Activated naive CD4-positive, alpha-beta T cell treated with Interleukin-2 at 50 U/mL for 16 hours (primary cell): ENCODE results near the gene ATXN7.
A peak's percentile ranks its signal among the peaks of the same experiment; 100 is the strongest.

Source experiments
- DNase-seq: peaks from one replicate; pipeline ENCODE4 v3.0.0-alpha.2; 2020

Gene ATXN7

DNA sequence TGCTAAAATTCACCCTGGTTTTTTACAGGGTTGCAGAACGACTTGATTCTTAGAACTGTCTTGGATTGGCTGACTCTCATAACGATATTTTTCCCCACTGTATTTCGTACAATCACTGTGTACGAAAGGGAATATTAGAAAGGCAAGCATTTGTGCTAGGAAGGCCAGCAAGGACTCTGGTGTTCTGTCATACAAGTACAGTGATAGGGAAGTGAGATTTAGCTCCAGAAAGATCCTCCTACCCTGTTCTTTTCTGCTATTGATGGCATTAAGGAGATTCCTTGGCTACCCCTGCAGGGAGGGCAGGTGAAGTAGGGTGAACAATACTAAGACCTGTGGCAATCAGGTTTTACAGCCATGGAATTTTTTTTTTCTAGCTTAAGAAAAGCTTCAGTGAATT lies 102.3 kb downstream of the ATXN7 start:
- no peak for DNase-seq

DNA sequence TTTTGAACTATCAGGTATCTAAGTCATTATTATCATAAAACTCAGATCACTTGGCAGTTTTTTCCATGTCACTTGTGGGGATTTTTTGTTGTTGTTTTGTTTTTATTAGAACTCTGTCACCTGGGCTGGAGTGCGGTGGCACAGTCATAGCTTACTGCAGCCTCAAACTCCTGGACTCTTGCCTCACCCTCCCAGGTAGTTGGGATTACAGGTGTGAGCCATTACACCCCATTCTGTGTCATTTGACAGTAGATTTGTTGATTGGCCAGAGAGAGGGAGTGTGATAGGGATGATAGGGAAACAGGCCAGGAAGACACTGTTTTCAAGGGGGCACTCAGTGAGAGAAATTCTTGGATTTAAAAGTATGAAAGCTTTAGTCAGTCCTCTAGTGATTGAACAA lies 103.2 kb downstream of the ATXN7 start:
- no peak for DNase-seq

DNA sequence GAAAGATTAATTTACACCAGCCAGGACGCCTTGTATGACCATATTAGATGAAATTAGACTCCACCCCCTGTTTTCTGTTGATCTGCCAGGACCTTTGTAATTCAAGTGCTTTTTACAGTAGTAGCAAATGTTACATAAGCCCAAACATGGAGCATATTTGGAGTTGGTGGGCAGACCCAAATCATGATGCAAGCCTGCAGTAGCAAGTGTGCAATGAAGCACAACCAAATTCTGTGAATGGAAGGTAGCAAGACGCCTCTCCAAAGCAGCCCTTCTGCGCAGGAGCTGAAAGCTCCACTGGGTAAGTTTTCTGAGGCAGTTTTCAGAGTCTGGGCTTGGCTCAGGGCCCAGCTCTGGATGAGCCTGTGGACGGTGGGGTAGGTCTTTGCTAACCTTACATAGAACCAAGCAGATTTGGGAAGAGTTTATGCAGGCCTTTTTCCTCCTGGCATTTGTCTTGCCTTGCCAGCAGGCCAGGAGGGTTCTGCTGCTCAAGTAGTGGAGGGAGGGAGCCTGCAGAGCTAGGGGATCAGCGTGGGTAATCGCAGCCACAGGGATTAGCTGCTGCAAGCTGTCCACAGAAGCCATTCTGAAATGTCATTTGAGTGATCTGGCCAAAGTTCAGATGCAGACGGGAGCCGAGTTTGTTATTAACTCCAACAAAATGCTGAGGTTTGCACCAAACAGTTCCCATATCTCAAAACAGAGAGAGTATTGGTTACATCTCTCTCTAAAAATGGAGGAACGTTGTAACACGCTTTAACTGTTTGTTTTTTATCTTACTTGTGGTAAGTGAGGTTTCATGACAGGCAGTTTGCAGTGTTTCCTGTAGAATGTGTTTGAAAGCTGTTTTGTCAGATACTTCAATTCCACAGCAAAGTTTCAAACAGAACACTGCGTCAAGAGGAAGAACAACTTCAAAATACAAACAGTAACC lies 104.3 kb downstream of the ATXN7 start:
- DNase-seq: peak; percentile 30

GRCh38 chr3:63968612-63969350 lies 105.1 kb downstream of the ATXN7 start:
- DNase-seq: no peak

DNA sequence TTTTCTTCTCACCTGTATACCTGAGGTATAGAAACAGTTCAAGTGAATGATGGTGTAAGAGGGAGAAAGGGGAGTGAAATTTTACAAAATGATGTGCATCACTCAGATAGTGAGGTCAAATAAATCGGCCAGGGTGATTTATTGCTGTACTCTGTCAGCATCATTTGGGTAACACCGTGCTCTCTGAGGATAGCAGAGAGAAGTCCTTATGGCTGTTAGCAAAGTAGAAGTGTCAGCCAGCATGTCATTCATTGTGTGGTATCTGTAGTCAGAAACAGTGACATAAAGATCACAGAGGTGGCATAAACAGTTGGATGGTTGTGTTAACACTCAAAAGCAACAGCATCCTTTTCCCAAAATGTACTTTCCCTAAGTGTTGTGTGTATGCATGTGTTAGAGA lies 106.2 kb downstream of the ATXN7 start:
- no peak for DNase-seq

DNA sequence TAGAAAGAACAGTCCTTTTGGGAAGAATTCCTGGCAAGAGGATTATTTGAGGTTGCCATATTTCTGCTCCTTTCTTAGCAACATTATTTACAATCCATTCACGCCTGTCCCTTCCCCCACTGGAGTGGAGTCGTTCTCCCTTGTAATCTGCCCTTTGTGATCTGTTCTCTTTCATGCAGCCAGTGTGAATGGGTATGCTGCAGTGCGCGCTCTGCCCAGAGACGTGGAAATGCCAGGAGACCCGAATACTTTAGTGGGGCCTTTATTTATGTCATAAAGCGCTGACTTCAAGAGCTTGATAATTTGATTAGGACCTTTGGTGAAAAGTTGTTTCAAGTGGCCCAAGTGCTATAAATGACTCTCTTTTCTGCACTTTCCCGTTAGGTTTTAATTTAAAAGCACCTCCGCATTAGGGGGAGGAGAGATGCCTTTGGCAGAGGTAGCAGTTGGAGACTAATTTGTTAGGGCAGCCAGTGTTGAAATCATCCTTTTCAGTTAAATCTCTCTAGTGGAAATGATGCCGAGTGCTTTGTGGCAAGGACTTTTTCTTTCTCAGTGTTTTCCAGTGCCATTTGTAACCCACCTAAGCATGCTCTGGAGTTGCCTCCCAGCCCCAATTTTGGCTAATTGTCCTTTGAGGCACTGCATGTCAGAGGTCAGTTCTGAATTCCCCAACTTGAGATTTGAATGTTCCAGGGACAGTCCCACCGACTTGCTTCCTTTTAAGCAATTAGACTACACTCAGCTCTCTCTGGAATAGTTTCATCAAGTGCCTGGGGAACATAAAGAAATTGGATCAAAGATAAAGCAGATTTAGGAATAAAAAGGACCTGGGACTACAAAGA lies 107.2 kb downstream of the ATXN7 start:
- DNase-seq: no peak

- no peak for DNase-seq
These were observed 108.5 kb downstream of the ATXN7 start for GRCh38 chr3:63972196-63972595.

DNA sequence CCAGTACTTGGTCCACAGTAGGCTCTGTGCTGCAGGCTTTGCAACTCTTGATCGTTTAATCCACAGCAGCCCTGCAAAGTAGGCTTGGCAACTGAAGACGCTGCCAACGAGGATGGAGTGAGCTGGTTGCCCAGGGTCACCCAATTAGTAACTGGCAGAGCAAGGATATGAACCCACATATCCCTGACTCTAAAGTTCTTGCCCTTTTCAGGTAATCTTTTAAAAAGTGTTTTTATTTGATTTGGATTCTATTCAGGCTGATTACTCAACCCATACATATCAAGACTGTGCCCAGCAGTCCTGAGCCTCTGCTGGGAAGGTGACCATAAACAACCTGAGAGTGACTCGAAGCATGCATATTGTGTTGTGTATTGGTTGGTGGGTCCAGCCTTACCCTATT lies 109.3 kb downstream of the ATXN7 start:
- no peak for DNase-seq

DNA sequence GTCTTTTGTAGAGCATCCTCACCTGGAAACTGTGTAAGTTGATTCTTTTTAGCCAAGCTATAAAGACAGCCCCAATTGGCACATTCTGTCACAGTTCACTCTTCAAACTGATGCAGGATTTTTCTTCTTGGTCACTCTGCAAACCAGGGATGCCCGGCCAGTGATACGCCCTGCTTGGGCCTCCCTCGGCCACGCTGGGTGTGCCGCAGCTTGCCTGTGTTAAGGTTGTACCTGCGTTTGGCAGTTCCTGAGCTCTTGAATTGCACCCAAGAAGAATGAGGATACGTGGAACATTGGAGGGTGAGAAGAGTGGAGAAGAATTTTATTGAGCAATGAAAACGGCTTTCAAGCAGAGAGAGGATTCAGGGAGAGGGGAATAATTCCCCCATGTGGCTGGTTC lies 109.7 kb downstream of the ATXN7 start:
- DNase-seq: no peak

DNA sequence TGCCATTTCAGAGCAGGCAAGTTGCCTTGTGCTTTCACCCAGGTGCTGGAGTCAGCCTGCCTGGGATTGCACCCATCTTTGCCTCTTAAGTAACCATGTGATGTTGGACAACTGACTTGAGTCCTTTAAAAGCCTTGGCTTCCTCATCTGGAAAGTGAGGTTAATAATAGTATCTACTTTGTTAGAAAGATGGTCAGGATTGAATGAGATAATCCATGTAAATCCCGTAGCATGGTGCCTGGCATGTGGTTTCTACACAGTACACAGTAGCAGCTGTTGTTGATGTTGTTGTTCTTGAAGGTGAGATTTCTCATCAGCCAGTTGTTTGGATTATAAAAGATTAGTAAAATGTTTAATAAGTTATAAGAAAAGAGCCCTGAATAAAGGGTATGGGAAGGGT lies 110.8 kb downstream of the ATXN7 start:
- DNase-seq: no peak

GRCh38 chr3:63975723-63976122 lies 112.1 kb downstream of the ATXN7 start:
- no peak for DNase-seq

DNA sequence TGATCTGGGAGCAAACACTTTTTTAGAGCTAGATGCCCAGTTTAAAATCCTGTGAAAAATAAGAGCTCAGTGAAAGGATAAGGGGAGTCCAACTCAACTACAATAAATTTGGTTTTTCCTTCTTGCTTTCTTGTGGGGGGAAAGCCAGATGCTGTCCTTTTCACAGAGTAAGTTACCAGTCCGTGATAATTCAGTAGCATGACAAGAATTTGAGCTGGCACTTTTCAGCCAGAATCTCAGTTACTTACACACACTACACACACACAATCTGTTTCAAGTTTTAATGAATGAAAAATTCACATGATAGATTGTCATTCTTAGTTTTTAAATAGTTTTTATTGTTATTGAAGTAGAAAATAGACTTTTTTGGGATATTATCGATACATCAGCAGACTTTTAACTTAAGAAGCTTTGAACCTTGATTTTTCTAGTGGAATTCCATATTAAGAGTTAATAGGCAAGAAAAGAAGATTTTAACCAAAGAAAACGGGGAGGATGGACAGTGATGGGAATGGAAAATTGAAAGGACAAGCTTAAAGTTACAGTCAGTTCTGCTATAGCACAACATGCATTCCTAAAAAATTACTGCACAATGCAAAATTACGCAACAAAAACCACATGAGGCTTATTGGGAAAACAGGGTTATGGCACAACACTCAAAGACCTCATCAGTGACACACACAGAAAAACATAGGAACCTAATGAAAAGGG lies 112.6 kb downstream of the ATXN7 start:
- no peak for DNase-seq

DNA sequence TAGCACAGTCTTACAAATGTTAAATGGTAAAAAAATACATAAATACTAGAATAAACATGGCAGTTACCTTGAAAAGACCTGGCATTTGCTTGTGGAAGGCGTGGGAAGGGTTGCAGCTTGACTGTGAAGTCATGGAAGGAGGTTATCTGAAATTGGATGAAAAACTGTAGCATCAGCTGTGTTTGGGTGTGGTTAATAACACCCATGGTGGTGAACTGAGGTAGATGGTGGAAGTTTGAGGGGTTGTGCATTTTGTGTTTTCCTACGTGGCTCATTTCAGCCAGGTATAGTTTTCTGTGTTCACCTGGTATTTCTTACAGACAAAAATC lies 113.2 kb downstream of the ATXN7 start:
- DNase-seq: no peak

DNA sequence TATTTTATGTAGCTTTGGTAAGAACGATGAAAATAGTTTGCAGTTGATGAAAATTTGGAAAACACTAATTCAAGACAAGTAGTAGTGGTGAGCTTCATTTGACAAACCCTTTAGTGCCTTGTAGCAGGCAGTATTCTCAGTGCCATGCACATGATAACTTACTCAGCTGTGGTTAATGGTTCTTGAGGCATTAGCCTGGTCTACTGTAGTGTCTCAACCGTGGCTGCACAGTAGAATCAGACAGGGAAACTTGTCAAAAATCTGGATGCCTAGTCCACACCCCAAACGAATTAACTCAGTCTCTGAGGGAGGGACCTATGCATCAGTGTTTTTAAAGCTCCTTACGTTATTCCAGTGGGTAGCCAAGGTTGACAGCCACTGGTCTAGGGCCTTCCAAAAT lies 114.2 kb downstream of the ATXN7 start:
- DNase-seq: no peak

DNA sequence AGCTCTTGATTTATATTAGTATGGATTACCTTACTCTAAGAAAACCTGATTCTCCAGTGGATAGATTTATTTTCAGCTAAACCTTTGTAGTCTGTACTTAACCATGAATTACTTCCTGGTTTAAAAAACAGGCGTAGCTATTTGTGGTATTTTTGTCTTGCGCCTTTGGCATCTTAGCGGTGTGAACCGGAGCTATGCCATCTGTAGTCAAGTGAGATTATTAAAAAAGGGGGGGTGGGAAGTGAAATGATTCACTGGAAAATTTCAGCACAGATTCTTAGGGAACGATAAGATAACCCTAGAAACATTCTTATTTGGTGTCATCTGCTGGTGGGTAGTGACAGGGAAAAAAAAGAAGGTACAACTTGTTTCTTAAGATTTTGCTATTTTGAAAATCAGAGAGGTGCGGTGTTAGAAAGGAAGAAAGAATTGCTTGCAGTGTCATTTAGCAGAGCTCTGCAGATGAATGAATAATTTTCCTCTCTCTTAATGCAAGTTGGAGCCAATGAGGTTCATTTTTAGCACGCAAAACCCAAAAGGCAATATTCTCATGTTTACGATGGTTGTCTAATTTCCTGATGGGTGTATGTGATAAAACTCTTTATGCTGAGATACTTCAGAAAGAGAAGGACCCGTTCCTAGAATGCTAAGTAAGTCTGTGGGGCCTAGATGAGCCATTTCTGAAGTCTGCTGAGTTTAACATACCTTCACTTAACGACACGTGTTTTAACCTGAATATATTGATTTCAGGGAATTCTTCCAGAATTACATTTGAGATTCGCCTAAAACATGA lies 115.6 kb downstream of the ATXN7 start:
- DNase-seq: no peak

DNA sequence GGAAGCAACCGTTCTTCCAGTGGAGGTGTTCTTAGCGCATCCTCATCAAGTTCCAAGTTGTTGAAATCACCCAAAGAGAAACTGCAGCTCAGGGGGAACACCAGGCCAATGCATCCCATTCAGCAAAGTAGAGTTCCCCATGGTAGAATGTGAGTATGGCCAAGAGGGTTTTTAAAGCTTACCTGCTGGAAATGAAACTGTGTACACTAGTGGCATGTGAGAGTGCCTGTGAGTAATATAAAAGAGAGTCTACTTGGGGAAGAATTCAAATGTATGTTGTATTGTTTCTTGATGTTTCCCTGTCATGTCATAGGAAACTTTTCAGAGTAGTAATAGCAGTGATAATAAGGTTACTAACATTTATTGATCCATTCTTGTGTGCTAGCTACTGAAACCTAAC lies 116.4 kb downstream of the ATXN7 start:
- DNase-seq: no peak

GRCh38 chr3:63980830-63981498 lies 117.3 kb downstream of the ATXN7 start:
- no peak for DNase-seq

DNA sequence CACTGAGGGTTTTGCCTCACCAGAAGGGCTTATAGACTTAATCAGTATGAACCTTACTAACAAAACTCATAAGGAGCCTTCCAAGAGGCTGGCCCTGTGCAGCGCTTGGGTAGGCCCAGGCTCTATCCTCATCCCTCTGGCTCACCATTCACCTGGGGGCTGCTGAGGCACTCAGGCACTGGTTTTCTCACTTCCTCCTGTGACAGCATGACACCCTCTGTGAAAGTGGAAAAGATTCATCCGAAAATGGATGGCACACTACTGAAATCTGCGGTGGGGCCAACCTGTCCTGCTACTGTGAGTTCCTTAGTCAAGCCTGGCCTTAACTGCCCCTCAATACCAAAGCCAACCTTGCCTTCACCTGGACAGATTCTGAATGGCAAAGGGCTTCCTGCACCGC lies 118.3 kb downstream of the ATXN7 start:
- no peak for DNase-seq

DNA sequence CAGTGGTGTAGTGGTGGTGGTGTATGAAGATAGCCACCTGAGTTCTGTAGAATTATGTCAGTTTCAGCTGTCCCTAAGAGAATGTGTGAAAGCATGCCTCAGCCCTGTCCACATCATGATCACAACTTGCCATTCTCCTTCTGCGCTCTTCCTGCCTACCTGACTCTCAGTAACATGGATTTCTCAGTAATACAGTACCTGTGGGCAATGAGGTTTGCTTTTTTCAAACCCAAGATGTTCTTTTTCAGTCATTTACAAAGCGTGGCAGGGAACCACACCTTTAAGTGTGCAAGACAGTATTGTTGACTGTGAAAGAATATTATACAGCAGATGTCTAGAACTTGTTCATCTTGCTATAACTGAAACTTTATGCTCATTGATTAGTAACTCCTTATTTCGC lies 120.7 kb downstream of the ATXN7 start:
- DNase-seq: no peak

- no peak for DNase-seq
These were observed 122.5 kb downstream of the ATXN7 start for GRCh38 chr3:63986146-63986545.

- no peak for DNase-seq
These were observed 123.2 kb downstream of the ATXN7 start for GRCh38 chr3:63986831-63987230.
